ENCODE data around the gene ASIC4.

The ASIC4 gene

GRCh38 chr2:219482674-219483405 lies 31.4 kb upstream of the ASIC4 start:
- no peak for DNase-seq

GRCh38 chr2:219483451-219484342 lies 30.6 kb upstream of the ASIC4 start:
- DNase-seq: no peak

- peak; percentile 48 for DNase-seq
Measured at GRCh38 chr2:219484343-219485200, 29.7 kb upstream of the ASIC4 start.

- DNase-seq: no peak
Measured at GRCh38 chr2:219485201-219485580, 29.1 kb upstream of the ASIC4 start.

- DNase-seq: no peak
Measured at GRCh38 chr2:219486380-219486959, 27.8 kb upstream of the ASIC4 start.

- no peak for DNase-seq
Measured at GRCh38 chr2:219488149-219488843, 26.0 kb upstream of the ASIC4 start.

GRCh38 chr2:219488844-219489194 lies 25.5 kb upstream of the ASIC4 start:
- no peak for DNase-seq

GRCh38 chr2:219489315-219489714 lies 25.0 kb upstream of the ASIC4 start:
- DNase-seq: no peak

GRCh38 chr2:219490186-219490585 lies 24.1 kb upstream of the ASIC4 start:
- DNase-seq: no peak

GRCh38 chr2:219490600-219491130 lies 23.6 kb upstream of the ASIC4 start:
- DNase-seq: no peak

- no peak for DNase-seq
Measured at GRCh38 chr2:219491278-219491963, 22.9 kb upstream of the ASIC4 start.

GRCh38 chr2:219492575-219492974 lies 21.7 kb upstream of the ASIC4 start:
- DNase-seq: no peak

GRCh38 chr2:219493086-219493485 lies 21.2 kb upstream of the ASIC4 start:
- no peak for DNase-seq

- DNase-seq: no peak
Measured at GRCh38 chr2:219494952-219495530, 19.2 kb upstream of the ASIC4 start.

- peak; percentile 64 for DNase-seq
Measured at GRCh38 chr2:219495531-219496122, 18.7 kb upstream of the ASIC4 start.

- DNase-seq: no peak
Measured at GRCh38 chr2:219496247-219496824, 17.9 kb upstream of the ASIC4 start.

- no peak for DNase-seq
Measured at GRCh38 chr2:219496825-219497494, 17.3 kb upstream of the ASIC4 start.

GRCh38 chr2:219497495-219498279 lies 16.6 kb upstream of the ASIC4 start:
- DNase-seq: peak; percentile 75

Measured in NCI-H146 (cell line).